ENCODE data around the gene STARD5.
A peak's percentile ranks its signal among the peaks of the same experiment; 100 is the strongest.

The STARD5 gene

DNA sequence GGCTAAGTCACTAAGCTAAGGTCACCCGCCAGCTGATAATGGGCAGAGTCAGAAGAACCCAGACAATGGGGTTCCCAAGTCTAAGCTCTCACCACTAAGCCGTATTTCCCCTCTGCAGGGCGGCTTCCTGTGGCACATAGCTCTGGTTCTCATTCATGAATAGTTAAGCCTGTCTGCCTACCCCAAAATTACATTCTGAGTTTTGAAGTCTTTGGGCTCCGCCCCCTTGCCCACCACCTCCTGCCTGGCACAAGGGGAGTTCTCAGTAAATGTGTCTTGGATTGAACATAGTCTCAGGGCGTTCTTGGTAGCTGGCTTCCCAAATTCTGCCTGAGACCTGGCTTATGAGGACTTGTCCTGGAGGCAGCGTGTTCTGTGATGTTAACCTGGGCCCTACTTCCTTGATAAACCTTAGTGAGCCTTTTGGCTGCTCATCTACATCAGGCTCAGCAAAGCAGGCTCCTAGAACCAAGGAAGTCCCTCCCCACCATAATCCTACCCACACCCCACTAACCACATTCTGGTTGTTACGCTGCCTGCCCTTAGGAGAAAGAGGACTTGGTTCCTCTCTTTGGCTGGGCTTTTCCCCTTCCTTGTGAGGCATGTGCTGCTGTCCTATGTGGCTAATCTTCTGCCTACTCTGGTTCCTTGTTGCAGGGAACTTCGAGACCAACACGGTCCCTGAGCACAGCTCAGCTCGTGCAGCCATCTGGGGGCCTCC lies 54.9 kb downstream of the STARD5 start:
- TF ChIP-seq, protein P1, sequence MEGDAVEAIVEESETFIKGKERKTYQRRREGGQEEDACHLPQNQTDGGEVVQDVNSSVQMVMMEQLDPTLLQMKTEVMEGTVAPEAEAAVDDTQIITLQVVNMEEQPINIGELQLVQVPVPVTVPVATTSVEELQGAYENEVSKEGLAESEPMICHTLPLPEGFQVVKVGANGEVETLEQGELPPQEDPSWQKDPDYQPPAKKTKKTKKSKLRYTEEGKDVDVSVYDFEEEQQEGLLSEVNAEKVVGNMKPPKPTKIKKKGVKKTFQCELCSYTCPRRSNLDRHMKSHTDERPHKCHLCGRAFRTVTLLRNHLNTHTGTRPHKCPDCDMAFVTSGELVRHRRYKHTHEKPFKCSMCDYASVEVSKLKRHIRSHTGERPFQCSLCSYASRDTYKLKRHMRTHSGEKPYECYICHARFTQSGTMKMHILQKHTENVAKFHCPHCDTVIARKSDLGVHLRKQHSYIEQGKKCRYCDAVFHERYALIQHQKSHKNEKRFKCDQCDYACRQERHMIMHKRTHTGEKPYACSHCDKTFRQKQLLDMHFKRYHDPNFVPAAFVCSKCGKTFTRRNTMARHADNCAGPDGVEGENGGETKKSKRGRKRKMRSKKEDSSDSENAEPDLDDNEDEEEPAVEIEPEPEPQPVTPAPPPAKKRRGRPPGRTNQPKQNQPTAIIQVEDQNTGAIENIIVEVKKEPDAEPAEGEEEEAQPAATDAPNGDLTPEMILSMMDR (IDR thresholded peaks at IDR 0.05; ENCODE audit: extremely low read depth, missing control alignments): no peak
- DNase-seq (ENCODE audit: low spot score): no peak

GRCh38 chr15:81268340-81268739 lies 55.6 kb downstream of the STARD5 start:
- DNase-seq (ENCODE audit: low spot score): no peak

GRCh38 chr15:81265944-81266775 lies 57.8 kb downstream of the STARD5 start:
- TF ChIP-seq, protein P1 (IDR thresholded peaks at IDR 0.05; ENCODE audit: extremely low read depth, missing control alignments): peak; percentile 92
- peak; percentile 76 for DNase-seq (ENCODE audit: low spot score)

More at GRCh38 chr15:81268340-81268739, 55.6 kb downstream of the STARD5 start:
- TF ChIP-seq, protein P1 (IDR thresholded peaks at IDR 0.05; ENCODE audit: extremely low read depth, missing control alignments): no peak

GRCh38 chr15:81265256-81265943 lies 58.5 kb downstream of the STARD5 start:
- peak; percentile 31 for DNase-seq (ENCODE audit: low spot score)

GRCh38 chr15:81264072-81264857 lies 59.7 kb downstream of the STARD5 start:
- TF ChIP-seq, protein P1 (IDR thresholded peaks at IDR 0.05; ENCODE audit: extremely low read depth, missing control alignments): no peak
- no peak for DNase-seq (ENCODE audit: low spot score)

More at GRCh38 chr15:81265256-81265943, 58.5 kb downstream of the STARD5 start:
- TF ChIP-seq, protein P1 (IDR thresholded peaks at IDR 0.05; ENCODE audit: extremely low read depth, missing control alignments): no peak

GRCh38 chr15:81263477-81263876 lies 60.5 kb downstream of the STARD5 start:
- TF ChIP-seq, protein P1 (IDR thresholded peaks at IDR 0.05; ENCODE audit: extremely low read depth, missing control alignments): no peak
- DNase-seq (ENCODE audit: low spot score): no peak
